HL-60/S4 treated with retinoic acid at 250 ng/mL for 4 days and 3 days (cell line): ENCODE results near the gene VWA2.
"Not testable (repeated sequence)": the region's sequence is repeated elsewhere in the genome, so short reads cannot be mapped to it uniquely, and the experiment has no call there.

Experiments used
- in situ Hi-C: fragments of 300-500 bp; cut with MboI; formaldehyde crosslinking; loops from 2 replicates; pipeline ENCODE4 v1.7.0; 2022; ENCODE audit warnings: low sequenced_read_pairs

VWA2 gene

DNA sequence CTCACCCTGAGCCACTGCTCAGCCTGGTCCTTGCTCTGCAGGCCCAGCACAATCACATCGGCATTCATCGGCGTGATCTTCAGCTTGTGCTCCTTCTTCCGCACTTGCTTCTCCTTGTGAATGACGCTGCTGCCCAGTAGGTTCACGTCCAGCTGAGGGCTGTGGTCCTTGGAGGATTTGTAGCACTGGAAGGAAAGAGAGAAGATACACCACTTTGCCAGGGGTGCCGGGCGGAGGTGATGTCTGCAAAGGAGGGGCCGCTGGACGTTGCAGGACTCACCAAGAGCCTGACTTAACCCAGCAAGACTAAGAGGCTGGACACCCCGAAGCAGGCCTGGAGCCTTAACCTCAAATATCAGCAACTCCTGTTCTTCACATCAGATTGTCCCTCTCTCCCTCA, 74.8 kb downstream of the VWA2 start:
- in situ Hi-C loops = no loop called here

DNA sequence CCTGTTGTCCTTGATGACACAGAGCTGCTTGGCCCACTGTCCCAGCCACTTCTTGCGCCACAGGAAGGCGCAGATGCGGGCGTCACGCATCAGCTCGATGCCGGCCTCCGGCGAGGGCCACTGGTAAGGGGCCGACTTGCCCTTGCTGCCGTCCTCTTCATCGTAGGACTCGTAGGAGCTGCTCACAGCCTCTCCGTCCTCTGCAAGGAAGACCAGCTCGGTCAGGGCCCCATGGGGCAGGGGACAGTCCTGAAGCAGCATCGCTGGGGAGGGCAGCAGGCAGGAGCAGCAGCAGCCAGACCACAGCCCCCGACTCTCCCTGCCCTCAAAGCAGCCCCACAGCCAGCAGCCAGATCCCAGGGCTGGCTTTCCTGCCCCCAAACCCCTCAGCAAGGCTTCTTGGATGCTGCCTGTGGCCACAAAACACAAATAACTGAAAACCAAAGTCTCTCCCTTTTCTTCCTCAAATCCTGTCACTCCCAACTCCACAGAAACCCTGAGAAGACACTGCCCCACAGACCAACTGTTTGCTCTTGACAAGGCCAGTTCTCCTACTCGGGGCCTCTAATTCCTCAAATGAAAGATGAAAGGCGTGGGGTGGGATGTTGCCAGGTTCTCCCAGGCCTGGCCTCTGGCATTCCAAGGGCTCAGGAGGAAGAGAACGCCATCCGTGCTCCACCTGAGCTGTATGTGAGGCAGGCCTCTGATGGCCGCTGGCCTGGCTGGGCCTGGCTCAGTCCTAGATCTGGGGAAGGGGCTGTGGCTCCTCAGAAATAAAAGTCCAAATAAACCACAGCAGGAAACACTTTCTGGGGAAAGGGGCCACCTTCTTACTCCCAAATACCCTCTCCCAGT, 76.7 kb downstream of the VWA2 start:
- in situ Hi-C loops = no loop called here

DNA sequence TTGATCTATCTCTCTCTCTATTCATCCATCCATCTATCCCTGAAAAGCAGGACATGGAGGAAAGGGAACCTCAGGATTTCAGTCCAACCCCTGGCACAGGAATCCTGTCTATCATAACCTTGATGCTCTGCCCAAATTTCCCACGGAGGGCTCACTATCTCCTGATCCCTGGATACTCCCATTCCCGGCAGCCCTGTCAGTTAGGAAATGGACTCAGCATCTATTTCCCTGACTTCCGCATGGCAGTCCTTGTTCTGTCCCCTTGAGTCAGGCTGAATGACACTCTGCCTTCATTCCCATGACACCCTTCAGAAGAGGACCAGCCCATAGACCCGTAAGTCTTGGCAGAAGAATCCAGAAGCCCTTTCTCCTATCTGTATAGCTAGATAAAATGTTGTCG, 77.7 kb downstream of the VWA2 start:
- in situ Hi-C loops = no loop called here

DNA sequence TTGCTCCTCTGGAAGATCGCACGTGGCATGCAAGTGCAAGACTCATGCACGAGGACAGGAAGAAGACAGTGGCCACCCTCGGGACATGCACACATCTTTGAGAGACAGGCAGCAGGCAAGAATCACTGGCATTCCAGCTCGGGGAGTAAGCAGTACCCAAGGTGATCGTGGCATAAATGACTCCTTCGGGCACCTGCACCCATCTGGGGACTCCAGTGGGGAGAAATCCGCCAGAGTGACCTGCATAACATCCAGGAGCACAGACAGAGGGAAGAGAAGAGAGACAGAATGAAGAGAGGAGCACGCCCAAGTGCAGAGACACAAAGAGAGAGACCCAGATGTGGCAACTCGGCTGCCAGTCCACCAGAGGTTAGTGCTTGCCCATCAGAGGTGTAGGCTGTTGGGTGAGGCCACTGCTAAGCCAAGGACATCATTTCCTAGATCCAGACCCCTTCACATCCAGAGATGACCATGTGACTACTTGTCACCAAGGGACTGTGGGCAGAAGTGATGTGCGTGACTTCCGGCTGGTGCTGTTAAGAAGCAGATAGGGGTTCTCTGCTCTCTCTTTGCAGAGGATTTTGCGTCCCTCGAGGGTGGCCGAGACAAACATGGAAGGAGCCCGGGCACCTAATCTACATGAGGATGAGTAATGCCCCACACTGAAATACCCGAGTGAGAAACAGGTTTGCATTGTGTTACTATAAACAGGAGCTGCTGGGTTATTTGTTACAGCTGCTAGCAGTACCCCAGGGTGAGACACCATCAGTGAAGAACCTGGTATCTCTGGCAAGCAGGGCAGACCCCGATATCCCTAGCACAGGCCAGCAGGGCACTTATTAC, 80.6 kb downstream of the VWA2 start:
- in situ Hi-C loops = no loop called here

GRCh38 chr10:114320249-114321116, 81.4 kb downstream of the VWA2 start:
- in situ Hi-C loops = no loop called here

- in situ Hi-C loops = no loop called here
These were observed 83.3 kb downstream of the VWA2 start for GRCh38 chr10:114322344-114322743.

GRCh38 chr10:114323023-114323422, 84.0 kb downstream of the VWA2 start:
- in situ Hi-C loops = no loop called here

DNA sequence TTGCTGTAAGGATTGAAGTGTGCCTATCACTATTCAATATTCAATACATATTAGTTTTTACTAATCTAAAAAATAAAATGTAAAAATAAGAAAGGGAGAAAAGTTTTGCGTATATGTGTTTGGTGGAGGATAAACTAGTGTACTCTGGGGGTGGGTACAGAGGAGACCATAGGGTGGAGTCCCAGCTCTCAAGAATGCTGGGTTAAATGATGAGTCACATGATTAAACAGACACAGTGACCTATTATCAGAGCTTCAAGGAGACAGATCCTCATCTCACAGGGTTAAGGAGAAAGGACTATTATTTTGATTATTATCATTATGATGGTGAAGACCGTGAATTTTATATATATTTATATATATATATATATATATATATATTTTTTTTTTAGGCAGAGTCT, 87.7 kb downstream of the VWA2 start:
- in situ Hi-C loops = no loop called here

DNA sequence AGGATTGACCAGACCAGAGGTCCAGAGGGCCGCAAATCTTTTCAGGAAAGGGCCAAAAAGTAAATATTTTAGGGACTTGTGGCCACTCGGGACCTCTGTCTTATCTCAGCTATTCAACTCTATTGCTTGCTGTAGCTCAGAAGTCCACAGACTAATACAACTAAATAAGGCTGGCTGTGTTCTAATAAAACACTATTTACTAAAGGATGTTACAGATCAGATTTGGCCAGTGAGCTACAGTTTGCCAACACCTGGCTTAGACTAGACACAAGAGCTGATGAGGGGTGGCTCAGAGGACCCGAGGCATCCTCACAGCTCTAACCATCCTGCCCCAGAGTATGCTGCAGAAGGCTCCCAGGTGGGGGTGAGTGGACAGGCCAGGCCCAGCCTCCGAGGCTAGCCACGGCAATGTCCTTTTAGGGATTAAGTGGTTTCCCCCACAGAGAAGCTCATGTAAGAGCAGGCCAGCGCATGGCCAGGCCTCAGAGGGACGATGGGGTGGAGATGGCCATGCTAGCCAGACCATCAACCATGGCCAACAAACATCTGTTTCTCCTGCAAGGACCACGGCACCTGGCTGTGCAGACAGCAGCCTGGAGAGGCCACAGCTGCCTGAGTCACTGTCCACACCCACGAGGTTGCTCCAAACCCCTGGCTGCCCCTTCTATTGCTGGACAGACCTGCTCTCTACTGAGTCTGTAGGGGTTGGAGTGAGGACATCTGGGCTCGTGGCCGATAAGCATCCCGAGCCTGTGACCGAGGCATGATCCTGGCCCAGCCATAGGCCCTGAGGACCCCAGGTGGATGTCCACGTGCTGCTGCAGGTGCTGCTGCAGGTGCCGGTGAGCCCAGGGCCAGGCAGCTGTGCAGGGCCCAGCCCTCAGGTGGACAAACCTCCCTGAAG, 88.7 kb downstream of the VWA2 start:
- in situ Hi-C loops = no loop called here

- in situ Hi-C loops = no loop called here
These were observed 89.4 kb downstream of the VWA2 start for GRCh38 chr10:114328441-114328812.

DNA sequence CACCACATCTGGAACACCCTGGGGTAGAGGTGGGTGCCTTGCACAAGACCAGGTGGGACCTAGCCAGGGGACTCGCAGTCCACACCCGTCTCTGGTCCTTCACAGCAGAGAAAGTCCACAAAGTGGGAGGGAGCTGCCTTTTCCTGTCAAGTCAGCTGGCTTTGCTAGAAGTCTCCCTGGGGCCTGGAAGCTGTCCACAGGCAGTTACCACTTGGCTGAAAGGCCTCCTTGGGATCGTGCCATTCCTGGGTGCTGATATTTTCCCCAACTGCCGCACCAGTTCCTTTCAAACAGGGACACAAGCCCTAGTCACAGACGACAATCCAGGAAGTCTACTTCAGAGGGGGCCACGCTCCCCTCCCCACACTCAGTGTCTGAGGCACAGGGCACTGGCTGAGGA, 89.8 kb downstream of the VWA2 start:
- in situ Hi-C loops = no loop called here

DNA sequence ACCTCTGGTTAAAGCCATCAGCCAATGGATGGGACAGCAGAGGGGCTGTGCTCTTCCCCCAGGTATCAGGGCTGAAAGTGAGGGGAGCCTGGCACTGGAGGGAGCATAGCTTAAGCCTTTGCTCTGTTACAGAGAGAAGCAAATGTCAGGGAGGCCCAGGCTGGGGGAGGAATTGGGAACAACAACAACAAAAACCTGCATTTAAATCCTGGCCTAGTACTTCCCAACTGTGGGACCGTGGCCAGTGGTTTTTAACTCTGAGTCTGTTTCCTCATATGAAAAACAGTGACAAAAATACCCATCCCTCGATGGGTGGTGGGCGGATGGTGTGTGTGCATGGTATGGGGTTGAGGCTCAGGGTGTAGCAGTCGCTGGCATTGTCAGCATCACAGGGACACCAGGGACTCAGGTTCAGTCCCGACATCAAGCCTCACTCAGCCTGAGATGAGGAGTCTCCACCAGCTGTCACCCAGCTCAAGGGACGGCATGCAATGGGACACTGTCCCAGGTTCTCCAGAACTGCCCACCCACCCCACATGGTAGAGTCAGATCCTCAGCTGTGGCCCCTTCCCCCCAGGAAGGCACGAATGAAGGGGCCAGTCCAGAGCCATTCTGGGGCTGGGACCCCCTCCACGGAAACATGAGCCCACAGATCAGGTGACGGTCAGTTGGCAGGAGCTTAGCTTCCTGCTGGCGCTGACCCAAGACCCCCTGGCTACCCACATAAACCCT, 90.7 kb downstream of the VWA2 start:
- in situ Hi-C loops = no loop called here

- in situ Hi-C loops = no loop called here
These were observed 93.5 kb downstream of the VWA2 start for GRCh38 chr10:114332301-114333192.

- in situ Hi-C loops = not testable (repeated sequence)
These were observed 94.4 kb downstream of the VWA2 start for GRCh38 chr10:114333441-114333840.

DNA sequence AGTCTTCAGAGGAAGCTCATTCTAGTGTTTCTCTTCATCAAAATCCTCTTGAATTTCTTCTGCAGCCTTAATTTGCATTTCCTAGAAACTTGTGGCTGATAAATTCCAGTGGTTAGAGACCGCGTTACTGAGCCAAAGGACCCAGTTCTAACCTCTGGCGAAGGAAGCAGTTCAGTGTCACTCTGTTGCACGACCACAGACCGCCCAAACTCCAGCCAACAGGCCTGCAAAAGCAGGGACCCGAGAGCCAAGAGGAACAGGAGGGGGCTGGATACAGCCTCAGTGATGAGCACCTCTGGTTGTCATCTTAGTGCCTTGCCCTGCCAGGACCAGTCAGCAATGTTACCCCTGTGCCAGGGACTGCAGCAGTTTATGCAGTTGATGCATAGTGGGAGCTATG, 95.2 kb downstream of the VWA2 start:
- in situ Hi-C loops = no loop called here

GRCh38 chr10:114335614-114336013, 96.6 kb downstream of the VWA2 start:
- in situ Hi-C loops = no loop called here

GRCh38 chr10:114336823-114337509, 97.9 kb downstream of the VWA2 start:
- in situ Hi-C loops = no loop called here
